DOHH2 (cell line): ENCODE results near the gene SPTLC1.

Source experiments
- H3F3A ChIP-seq: fragments of 200-600 bp; sonication (generic), shearing (Covaris generic); 2 replicates; pipeline ENCODE4 v1.6.0; 2016; ENCODE audit warnings: antibody characterized with exemption, mild to moderate bottlenecking; ENCODE audit not compliant: control insufficient read depth, insufficient read depth
- H3K27ac ChIP-seq: fragments of 200-600 bp; sonication (generic); 2 replicates; pipeline ENCODE4 v1.5.1; 2014; ENCODE audit warnings: low read depth, mild to moderate bottlenecking, low read length, moderate library complexity
- H3K27me3 ChIP-seq: fragments of 200-600 bp; sonication (generic); 2 replicates; pipeline ENCODE4 v1.6.1; 2014; ENCODE audit warnings: mild to moderate bottlenecking, low read length, mixed read lengths; ENCODE audit not compliant: control insufficient read depth
- H3K36me3 ChIP-seq: fragments of 200-600 bp; sonication (generic); 2 replicates; pipeline ENCODE4 v1.6.1; 2014; ENCODE audit warnings: mild to moderate bottlenecking, low read length, moderate library complexity, mixed read lengths; ENCODE audit not compliant: control insufficient read depth
- H3K4me1 ChIP-seq: fragments of 200-600 bp; sonication (generic); 2 replicates; pipeline ENCODE4 v1.6.1; 2014; ENCODE audit warnings: mild to moderate bottlenecking, low read length, mixed read lengths; ENCODE audit not compliant: control insufficient read depth
- H3K4me2 ChIP-seq: fragments of 200-600 bp; sonication (generic); 2 replicates; pipeline ENCODE4 v1.6.0; 2014; ENCODE audit warnings: mild to moderate bottlenecking, low read length, moderate library complexity
- H3K4me3 ChIP-seq: fragments of 200-600 bp; sonication (generic); 2 replicates; pipeline ENCODE4 v1.5.1; 2014; ENCODE audit warnings: mild to moderate bottlenecking, low read length, mixed read lengths
- H3K79me2 ChIP-seq: fragments of 200-600 bp; sonication (generic); 2 replicates; pipeline ENCODE4 v1.6.1; 2014; ENCODE audit warnings: mild to moderate bottlenecking, low read length, mixed read lengths; ENCODE audit not compliant: control insufficient read depth
- H3K9me2 ChIP-seq: fragments of 200-600 bp; sonication (generic); replicated peaks from 2 replicates; pipeline ENCODE4 v1.6.1; 2014; ENCODE audit warnings: mild to moderate bottlenecking, low read length, mixed read lengths; ENCODE audit not compliant: control insufficient read depth
- H3K9me3 ChIP-seq: fragments of 200-600 bp; sonication (generic); 2 replicates; pipeline ENCODE4 v1.6.1; 2014; ENCODE audit warnings: antibody characterized with exemption, low read length, mixed read lengths; ENCODE audit not compliant: control insufficient read depth, insufficient read depth
- H4K20me1 ChIP-seq: fragments of 200-600 bp; sonication (generic); 2 replicates; pipeline ENCODE4 v1.6.0; 2014; ENCODE audit warnings: low read depth, mild to moderate bottlenecking, antibody characterized with exemption, low read length, moderate library complexity; ENCODE audit not compliant: control insufficient read depth, insufficient read depth
- CTCF ChIP-seq: fragments of 200-600 bp; sonication (generic); IDR thresholded peaks from one replicate; pipeline ENCODE4 v1.5.1; 2014; ENCODE audit warnings: antibody characterized with exemption, mild to moderate bottlenecking, low read depth, low read length; ENCODE audit not compliant: poor library complexity, severe bottlenecking
- EZH2phosphoT487 ChIP-seq: fragments of 200-600 bp; sonication (generic); IDR thresholded peaks from 2 replicates; pipeline ENCODE4 v1.6.1; 2017; ENCODE audit warnings: borderline replicate concordance, mild to moderate bottlenecking, antibody characterized with exemption, low read length, moderate library complexity, mixed read lengths

Gene SPTLC1

GRCh38 chr9:92100237-92100911 is 14.8 kb downstream of the SPTLC1 start:
- Histone ChIP-seq H3K4me2 (no peak overlapping the region), H3K4me3 (no peak overlapping the region), H3K36me3 (no peaks in the 10 kb centered on the region; the same call in 1 of the 2 replicates), H3K9me3 (no peaks in the 10 kb centered on the region), H3K27ac (no peak overlapping the region), H3K4me1 (no peaks in the 10 kb centered on the region), H3K27me3 (no peaks in the 10 kb centered on the region), H3K9me2 (no peaks in the 10 kb centered on the region), H4K20me1 (no peaks in the 10 kb centered on the region), H3K79me2 (peaks cover 10% of the 10 kb centered on the region), H3F3A (no peaks in the 10 kb centered on the region)
- TF ChIP-seq CTCF (no peak), EZH2phosphoT487 (no peak)

GRCh38 chr9:92098638-92099037 is 16.6 kb downstream of the SPTLC1 start:
- peaks cover 4% of the 10 kb centered on the region for H3K36me3 ChIP-seq
- no peaks in the 10 kb centered on the region for H3K4me1 ChIP-seq
- H4K20me1 ChIP-seq = no peaks in the 10 kb centered on the region
- no peaks in the 10 kb centered on the region for H3F3A ChIP-seq
- no peaks in the 10 kb centered on the region for H3K9me3 ChIP-seq
- H3K4me2 ChIP-seq = no peak overlapping the region
- H3K27me3 ChIP-seq = no peaks in the 10 kb centered on the region
- TF ChIP-seq CTCF (no peak), EZH2phosphoT487 (no peak)
- H3K4me3 ChIP-seq = no peak overlapping the region
- no peaks in the 10 kb centered on the region for H3K9me2 ChIP-seq
- peaks cover 15% of the 10 kb centered on the region for H3K79me2 ChIP-seq
- H3K27ac ChIP-seq = no peak overlapping the region

- no peak for TF ChIP-seq CTCF
- TF ChIP-seq EZH2phosphoT487 = no peak
- Histone ChIP-seq H3K27ac (no peak overlapping the region), H3K9me3 (no peaks in the 10 kb centered on the region), H3K36me3 (peaks cover 4% of the 10 kb centered on the region), H4K20me1 (no peaks in the 10 kb centered on the region), H3K27me3 (no peaks in the 10 kb centered on the region), H3K4me1 (no peaks in the 10 kb centered on the region), H3K9me2 (no peaks in the 10 kb centered on the region), H3K4me2 (no peak overlapping the region), H3K79me2 (peaks cover 20% of the 10 kb centered on the region), H3F3A (no peaks in the 10 kb centered on the region), H3K4me3 (no peak overlapping the region)
Observed at GRCh38 chr9:92097997-92098482, 17.2 kb downstream of the SPTLC1 start.
